Endometrial microvascular endothelial cells (primary cell): ENCODE results near the gene BACH1. TPM values are rescaled to one million over a fixed set of nuclear protein-coding genes. Genes with fewer than 3 reads are reported as not detected.
"Not testable (repeated sequence)": the region's sequence is repeated elsewhere in the genome, so short reads cannot be mapped to it uniquely, and the experiment has no call there.

Experiments used
- in situ Hi-C: cut with HindIII; loops from 2 replicates; pipeline ENCODE4 v1.10.0; 2017; ENCODE audit warnings: low sequenced_read_pairs, low pct_unique_long_range_greater_than_20kb; ENCODE audit errors: inconsistent ontology term
- total RNA-seq: library from RNA; depleted of rRNA; stranded (reverse); fragments of >200 nt; gene quantifications from one replicate; pipeline ENCODE4 v1.2.3, GENCODE V29; 2015; ENCODE audit errors: inconsistent ontology term

Gene BACH1
- 11.5 TPM for total RNA-seq

DNA sequence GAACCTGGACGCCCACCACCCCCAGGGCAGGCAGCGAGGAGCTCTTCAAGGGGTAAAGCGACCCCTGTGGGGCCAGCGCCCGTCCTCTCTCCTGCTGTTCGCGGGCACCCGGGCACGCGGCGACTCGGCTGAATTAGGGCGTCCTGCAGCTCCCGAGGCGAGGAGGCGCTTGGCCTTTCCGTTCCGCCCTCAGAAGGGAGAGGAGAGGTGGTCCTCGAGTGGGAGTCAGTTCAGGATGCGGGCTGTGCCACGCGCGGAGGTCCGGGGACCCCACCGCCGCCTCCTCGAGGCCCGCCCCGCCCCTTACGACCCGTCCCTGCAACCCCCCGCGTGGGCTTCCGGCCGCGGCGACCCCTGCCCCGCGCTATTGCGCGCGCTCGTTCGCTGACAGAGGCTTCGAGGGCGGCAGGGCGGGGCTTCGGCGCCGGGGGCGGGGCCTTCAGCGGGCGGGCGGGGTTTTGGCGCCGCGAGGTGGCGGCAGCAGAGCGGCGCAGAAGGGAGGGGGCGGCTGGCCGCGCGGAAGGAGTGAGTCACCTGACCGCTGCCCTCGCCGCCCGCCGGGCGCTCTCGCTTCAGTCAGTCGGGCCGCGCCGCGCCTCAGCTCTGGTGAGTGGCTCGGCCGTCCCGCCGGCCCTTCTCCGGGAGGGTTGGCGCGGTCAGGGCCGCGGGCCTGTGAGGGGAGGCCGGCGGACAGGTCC, at the start of gene BACH1:
BACH1 (plus strand) TSS at position 575 of the 698 bp plus-strand sequence. CDS start 22,359 bp downstream, outside the sequence.
- in situ Hi-C loops: no loop called here

DNA sequence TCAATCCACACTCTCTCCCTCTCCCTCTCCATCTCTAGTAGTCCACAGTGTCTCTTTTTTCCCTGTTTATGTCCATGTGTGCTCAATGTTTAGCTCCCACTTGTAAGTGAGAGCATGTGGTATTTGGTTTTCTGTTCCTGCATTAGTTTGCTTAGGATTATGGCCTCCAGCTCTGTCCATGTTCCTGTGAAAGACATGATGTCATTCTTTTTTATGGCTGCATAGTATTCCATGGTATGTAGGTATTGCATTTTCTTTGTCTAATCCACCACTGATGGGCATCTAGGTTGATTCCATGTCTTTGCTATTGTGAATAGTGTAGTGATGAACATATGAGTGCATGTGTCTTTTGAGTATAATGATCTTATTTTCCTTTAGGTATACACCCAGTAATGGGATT, 49.4 kb upstream of the BACH1 start:
- in situ Hi-C loops: not testable (repeated sequence)

DNA sequence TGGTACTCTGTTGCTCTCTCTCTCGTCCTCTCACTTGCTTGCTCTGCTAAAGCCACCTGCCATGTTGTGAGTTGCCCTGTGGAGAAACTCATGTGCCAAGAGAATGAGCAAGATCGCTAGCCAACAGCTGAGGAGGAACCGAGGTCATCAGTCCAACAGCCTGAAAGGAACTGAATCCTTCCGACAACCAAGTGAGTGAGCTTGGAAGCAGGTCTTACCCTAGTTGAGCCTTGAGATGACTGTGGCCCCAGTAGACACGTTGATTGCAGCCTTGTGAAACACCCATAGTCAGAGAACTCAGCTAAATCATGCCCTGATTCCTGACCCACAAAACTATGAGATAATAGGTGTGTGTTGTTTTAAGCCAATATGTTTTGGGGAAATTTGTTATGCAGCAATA, 48.1 kb upstream of the BACH1 start:
- in situ Hi-C loops: no loop called here

GRCh38 chr21:29253861-29254260, 44.9 kb upstream of the BACH1 start:
- in situ Hi-C loops: not testable (repeated sequence)

GRCh38 chr21:29254550-29254949, 44.2 kb upstream of the BACH1 start:
- in situ Hi-C loops: no loop called here

DNA sequence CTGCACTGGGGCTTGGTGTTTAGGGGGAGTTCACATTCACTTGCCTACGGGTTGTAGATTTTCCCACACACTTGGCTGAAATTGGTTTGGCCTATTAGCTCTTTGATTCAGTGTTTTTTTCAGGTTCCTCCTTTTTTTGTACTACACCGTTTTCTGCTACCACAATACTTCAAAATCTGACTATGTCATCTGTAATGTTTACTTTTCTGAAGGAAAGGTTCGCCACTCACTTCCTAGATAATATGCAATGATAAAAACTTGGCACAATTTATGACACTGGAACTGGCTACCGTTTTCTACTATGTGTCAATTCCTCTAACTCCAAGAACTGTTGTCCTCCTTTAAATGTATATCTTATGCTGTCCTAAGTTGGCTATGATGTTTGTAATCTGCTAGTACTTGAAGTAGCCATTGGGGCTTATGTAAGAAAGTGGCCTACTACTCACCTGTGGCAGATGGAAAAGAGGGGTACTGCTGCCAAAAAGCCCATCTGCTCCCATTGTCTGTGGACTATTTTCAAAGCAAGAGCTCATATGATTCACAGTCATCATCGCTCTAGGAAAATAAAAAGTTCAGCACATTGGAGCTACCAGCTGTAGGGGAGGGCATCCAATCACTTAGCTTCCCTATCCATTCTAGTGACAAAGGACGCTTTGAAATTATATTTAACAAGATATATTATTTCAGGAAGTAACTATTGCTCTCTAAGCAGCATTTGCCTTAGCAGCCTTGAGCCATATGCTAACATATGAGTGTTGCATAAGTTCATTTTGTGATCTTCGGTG, 42.4 kb upstream of the BACH1 start:
- in situ Hi-C loops: no loop called here

- in situ Hi-C loops: no loop called here
Measured at GRCh38 chr21:29257701-29258100, 41.0 kb upstream of the BACH1 start.

DNA sequence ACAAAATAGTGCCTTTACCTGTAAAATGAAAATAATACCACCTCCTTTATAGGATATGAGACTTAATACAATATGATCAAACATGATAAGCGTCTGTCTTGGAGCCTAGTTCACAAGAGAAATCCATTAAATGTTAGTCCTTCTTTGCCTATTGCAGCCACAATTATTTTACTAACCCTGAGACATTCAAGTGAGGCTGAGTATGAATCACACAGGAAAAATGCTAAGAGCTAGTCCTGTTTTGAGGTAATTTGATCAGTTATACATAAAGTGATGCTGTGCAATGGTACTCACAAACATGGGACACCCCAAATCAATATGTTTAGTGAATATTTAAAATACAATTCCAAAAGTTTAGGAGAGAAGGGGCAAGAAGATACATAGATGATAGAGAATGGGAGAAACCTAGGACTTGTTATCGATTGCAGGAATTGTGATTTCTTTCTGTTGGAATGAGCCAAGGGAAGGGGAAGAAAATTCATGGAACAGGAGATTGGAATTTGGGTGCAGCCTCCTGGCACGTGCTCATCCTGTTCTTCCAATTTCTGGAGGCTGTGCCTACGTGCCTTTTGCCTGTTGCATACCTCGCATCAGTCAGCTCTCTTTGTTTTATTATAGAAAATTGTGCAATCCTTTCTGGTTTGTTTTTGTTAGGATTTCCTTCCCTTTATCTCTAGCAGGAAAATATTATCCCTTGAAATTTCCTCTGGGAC, 39.9 kb upstream of the BACH1 start:
- in situ Hi-C loops: no loop called here

GRCh38 chr21:29260461-29260860, 38.3 kb upstream of the BACH1 start:
- in situ Hi-C loops: no loop called here

- in situ Hi-C loops: no loop called here
Measured at GRCh38 chr21:29261555-29262540, 36.9 kb upstream of the BACH1 start.

DNA sequence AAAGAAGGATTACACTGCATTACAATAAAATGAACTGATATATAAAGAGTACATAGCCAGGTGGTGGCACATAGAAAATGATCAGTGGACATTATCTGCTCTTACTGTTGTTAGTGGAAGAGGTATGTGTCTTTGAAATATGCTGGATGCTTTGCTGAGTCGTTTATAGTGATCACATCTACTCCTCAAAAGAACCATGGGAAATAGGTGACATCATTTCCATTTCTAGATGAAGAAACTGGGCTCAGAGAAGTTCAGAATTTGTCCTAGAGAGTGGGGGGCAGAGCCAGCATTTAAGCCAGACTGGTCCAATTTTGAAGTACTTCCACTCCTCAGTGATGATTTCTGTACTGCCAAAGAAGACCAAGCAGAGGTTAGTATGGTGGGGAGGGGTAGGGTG, 34.0 kb upstream of the BACH1 start:
- in situ Hi-C loops: no loop called here

- in situ Hi-C loops: no loop called here
Measured at GRCh38 chr21:29265690-29266479, 32.8 kb upstream of the BACH1 start.

DNA sequence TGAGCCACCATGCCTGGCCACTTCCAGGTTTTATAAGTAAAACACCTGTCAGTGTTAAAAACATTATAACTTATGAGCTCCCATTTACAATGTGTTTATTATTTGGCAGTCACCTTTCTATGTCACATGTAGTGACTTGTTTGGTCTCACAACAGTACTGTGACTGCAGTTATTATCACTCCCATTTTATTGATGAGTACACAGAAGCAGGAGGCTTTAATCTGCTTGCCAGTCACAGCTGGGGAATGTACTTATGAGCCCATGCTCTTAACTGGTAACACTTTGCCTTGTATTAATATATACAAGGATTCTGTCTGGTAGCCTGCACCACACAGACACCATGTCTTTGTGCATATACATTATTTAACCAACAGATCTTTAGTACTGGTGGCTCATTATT, 31.1 kb upstream of the BACH1 start:
- in situ Hi-C loops: no loop called here

DNA sequence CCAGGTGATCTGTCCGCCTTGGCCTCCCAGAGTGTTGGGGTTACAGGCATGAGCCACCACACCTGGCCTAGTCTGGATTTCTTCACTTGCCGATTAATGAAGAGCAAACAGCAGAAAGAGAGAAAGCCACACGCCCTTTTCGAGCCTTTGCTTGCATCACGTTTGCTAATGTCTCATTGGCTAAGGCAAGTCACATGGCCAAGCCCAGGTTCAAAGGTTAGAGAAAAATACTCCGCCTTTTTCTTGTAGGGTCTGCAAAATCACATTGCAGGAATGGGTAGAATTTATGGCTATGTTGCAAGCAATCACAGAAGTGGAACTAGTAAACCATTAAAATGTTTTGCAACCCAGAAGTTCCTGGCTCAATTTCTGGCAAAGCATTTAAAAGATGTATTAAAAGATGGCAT, 26.8 kb upstream of the BACH1 start:
- in situ Hi-C loops: no loop called here

GRCh38 chr21:29277442-29277841, 21.3 kb upstream of the BACH1 start:
- in situ Hi-C loops: no loop called here

- in situ Hi-C loops: no loop called here
Measured at GRCh38 chr21:29279558-29279957, 19.2 kb upstream of the BACH1 start.

- in situ Hi-C loops: not testable (repeated sequence)
Measured at GRCh38 chr21:29281801-29282200, 16.9 kb upstream of the BACH1 start.

GRCh38 chr21:29287383-29287782, 11.3 kb upstream of the BACH1 start:
- in situ Hi-C loops: no loop called here
